ENCODE measurements around the gene RUFY2.
"Not testable (repeated sequence)": the region's sequence is repeated elsewhere in the genome, so short reads cannot be mapped to it uniquely, and the experiment has no call there.

RUFY2 gene, protein sequence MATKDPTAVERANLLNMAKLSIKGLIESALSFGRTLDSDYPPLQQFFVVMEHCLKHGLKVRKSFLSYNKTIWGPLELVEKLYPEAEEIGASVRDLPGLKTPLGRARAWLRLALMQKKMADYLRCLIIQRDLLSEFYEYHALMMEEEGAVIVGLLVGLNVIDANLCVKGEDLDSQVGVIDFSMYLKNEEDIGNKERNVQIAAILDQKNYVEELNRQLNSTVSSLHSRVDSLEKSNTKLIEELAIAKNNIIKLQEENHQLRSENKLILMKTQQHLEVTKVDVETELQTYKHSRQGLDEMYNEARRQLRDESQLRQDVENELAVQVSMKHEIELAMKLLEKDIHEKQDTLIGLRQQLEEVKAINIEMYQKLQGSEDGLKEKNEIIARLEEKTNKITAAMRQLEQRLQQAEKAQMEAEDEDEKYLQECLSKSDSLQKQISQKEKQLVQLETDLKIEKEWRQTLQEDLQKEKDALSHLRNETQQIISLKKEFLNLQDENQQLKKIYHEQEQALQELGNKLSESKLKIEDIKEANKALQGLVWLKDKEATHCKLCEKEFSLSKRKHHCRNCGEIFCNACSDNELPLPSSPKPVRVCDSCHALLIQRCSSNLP

DNA sequence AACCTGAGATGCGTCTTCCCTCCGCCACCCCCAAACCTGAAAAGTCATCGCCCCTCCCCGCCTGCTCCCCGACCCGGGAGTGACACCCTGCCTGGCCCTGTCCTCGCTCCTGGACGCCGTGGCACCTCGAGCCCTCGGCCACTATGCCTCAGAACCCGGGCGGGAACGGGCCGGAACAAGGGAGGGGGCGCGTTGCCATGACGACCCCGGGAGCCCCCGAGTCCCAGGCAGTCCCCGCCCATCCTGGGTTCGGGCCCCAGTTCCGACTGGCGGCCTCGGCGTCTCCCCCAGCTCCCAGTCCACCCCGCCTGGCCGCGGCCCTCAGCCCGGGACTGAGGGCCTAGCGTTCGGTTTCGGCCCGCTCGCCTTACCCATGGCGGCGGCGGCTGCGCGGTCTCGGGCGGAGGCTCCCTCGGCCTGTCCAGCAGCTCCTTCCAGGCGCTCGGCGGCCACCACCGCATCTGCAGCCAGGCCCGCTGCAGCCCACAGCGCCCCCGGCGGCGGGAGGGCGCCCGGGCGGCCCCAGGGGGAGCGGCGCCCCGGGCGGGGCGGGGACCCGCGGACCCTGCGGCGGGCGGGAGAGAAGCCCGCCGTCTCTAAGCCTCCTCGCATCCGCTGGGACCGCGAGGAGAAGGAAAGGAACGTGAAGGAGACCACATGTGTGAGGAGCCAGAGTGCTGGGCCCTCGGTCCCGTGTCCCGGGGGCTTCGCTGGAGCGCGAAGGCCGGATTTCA is at the start of gene RUFY2:
TSS of gene RUFY2 (minus strand) at position 463 of the 734 bp plus-strand sequence. CDS start at position 375, 88 bp downstream.
- DNase-seq (ENCODE audit: low spot score): peak; percentile 98

GRCh38 chr10:68449698-68450097 is 42.6 kb upstream of the RUFY2 start:
- DNase-seq (ENCODE audit: low spot score): not testable (repeated sequence)

GRCh38 chr10:68446179-68446578 is 39.1 kb upstream of the RUFY2 start:
- no peak for DNase-seq (ENCODE audit: low spot score)

- DNase-seq (ENCODE audit: low spot score): no peak
Measured at GRCh38 chr10:68442971-68443370, 35.9 kb upstream of the RUFY2 start.

- no peak for DNase-seq (ENCODE audit: low spot score)
Measured at GRCh38 chr10:68440898-68441297, 33.8 kb upstream of the RUFY2 start.

DNA sequence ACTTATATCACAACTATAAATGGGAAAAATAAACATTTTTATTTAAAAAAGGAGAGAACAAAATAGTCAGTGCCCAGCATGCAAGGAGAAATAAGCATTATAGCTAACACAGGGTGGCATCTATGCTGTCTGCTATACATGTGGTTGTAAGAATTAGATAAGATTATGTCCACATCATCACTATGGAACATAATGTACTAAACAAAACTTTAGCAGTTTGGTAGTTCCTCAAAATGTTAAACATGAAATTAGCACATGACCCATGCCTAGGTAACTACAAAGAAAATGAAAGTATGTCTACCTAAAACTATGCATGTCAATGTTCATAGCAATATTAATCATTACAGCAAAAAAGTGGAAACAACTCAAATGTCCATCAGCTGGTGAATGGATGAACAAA is 28.7 kb upstream of the RUFY2 start:
- no peak for DNase-seq (ENCODE audit: low spot score)

- DNase-seq (ENCODE audit: low spot score): no peak
Measured at GRCh38 chr10:68434657-68435056, 27.6 kb upstream of the RUFY2 start.

DNA sequence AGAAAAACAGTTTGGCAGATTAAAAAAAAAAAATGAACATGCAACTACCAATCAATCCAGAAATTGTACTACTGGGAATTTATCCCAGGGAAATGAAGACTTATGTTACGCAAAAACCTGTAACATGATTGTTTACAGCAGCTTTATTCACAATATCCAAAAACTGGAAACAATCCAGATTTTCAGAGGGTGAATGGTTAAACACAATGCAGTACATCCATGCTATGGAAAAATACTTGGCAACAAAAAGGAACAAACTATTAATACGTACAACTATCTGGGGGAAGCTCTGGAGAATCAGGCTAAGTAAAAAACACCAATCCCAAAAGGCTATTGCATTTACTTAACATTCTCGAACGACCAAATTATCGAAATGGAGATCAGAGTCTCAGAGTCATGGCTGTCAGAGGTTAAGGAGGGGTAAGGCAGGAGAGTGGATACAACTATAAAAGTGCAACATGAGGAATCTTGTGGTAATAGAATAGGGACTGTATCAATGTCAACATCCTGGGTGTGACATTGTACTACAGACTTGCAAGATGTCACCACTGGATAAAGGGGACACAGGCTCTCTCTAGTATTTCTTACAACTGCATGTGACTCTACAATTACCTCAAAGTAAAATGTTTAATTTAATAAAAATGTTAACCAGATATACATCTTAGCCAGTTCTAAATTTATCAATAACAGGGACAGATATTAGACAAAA is 21.5 kb upstream of the RUFY2 start:
- DNase-seq (ENCODE audit: low spot score): no peak

DNA sequence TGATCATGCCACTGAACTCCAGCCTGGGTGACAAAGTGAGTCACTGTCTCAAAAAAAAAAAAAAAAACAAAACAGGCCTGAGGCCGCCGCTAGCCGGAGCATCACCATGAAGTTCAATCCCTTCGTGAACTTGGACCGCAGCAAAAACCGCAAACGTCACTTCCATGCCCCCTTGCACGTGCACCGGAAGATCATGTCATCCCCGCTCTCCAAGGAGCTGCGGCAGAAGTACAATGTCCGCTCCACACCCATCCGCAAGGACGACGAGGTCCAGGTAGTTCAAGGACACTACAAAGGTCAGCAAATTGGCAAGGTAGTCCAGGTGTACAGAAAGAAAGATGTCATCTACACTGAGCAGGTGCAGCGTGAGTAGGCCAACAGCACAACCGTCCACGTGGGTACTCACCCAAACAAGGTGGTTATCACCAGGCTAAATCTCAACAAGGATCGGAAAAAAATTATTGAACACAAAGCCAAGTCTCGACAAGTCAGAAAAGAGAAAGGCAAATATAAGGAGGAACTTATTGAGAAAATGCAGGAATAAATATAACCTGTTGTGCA is 17.5 kb upstream of the RUFY2 start:
- DNase-seq (ENCODE audit: low spot score): no peak

DNA sequence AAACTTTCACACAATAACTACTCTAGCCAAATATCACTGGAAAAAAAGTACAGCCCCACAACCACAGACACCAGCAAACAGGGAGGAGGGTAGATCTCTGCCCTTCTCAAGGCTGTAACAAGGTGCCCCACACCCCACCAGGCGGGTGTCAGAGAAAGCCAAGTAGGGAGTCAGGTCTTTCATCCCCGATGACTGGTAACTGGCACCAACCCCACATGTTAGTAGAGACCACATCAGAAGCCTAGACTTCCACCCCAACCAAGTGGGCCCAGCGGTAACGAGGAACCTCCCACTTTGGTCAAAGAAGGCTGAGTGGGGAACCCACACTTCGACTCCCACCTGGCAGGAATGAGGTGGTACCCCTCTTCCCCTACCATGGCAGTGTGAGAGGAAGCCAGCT is 16.4 kb upstream of the RUFY2 start:
- no peak for DNase-seq (ENCODE audit: low spot score)

DNA sequence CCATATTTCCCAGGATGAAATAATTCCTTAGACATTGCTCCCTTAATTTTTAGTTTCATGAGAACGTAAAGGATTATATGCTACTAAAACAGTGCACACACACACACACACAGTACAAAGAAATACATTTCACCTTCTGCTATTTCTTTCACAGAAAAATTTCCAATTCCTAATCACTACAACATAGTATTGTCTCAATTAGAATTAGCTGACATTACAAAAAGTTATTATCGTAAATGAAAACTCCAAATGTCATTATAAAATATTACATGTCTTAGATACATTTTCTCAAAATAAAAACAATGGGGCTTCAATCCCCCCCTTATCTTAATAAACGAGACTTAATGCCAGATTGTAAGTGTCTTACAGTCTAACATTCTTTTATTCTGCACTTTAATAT is 12.3 kb upstream of the RUFY2 start:
- no peak for DNase-seq (ENCODE audit: low spot score)

- DNase-seq (ENCODE audit: low spot score): no peak
Measured at GRCh38 chr10:68408898-68409518, 1.9 kb upstream of the RUFY2 start.

DNA sequence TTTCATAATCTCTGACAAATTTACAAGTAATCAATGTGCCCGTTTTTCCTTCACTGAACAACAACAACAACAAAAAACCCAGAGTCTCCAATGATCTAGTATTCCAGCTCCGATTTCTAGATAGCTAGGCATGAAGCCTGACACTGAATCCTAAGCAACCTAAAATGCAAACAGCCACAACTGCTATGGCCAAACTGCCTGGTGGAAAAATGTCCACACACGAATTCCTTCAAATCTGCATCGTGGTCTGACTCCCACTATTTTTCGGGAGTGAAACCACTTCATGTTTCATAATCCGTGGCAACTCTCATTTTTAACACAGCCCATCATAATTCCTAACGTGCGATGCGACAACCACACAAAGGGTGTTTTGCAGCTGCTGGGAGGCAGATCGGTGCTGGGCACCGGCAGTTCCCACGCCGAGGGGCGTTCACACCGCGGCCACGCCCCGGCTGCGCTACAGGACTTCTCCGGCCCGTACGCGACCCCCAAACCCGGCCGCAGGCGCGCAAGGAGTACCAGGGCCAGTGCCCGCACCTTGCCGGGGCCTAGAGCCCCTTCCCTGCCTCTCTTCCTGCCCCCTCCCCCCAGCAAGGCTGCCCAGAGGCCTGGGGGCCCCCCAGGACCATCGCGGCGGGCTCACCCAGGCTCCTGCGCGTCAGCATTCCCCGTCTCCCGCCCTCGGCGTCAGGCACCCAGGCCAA is 814 bp downstream of the RUFY2 start:
- DNase-seq (ENCODE audit: low spot score): peak; percentile 86

DNA sequence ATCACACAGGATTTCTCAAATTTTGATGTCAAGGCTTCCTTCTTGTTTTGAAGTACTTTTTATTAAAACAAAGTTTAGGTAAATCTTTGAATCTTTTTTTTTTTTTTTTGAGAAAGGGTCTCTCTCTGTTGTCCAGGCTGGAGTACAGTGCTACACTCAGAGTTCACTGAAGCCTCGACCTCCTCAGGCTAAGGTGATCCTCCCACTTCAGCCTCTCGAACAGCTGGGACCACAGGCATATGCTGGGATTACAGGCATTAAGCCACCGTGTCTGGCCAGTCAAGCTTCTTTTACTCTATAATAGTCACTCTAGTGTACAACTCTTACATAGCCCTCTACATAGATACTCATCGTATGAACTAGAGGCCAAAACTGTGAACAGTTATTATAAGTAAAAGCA is 3.4 kb downstream of the RUFY2 start:
- DNase-seq (ENCODE audit: low spot score): no peak

DNA sequence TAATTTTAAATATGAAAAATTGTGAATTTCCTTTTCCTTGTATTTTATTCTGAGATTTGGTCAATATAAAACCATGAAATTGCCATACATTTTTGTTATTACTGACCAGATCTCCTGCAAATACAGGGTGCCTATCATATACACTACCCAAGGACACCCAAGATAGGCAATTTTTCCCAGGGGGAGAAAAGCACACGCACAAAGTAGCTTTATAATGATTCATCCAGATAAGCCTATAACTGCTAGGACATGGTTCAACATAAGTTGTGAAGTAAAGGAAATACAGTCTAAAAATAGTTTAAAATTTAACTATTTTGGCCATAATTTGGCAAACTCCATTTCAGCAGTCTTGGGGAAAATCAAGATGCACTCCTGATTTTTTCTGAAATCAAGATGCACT is 4.8 kb downstream of the RUFY2 start:
- DNase-seq (ENCODE audit: low spot score): no peak

DNA sequence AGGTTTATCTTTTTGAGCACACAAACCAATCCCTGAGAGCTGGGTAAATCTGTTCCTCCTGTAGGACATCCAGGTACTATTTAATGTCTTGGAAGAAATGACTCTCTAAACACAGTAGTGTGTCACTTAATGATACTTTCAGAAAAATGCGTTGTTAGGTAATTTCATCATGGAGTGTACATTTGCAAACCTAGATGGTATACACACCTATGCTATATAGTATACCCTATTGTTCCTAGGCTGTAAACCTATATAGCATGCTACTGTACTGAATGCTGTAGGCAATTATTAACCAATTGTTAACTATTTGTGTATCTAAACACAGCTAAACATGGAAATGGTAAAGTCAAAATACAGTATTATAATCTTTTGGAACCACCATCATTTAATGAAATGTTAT is 10.1 kb downstream of the RUFY2 start:
- no peak for DNase-seq (ENCODE audit: low spot score)

- no peak for DNase-seq (ENCODE audit: low spot score)
Measured at GRCh38 chr10:68385740-68386139, 21.3 kb downstream of the RUFY2 start.

DNA sequence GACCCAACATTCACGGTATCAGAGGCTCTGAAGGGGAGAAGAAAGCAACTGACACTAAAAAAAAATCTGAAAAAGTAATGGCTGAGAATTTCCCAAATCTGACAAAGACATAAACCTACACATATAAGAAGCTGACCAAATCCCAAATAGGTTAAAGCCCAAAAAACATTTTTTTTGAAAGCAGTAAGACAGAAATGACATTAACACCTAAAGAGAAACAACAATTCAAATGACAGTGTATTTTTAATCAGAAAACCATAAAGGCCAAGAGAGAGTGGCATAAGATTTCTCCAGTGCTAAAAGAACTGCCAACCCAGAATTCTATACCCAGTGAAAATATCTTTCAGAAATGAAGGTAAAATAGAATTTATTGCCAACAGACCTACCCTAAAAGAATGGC is 35.5 kb downstream of the RUFY2 start:
- DNase-seq (ENCODE audit: low spot score): no peak

GRCh38 chr10:68367121-68367520 is 40.0 kb downstream of the RUFY2 start:
- no peak for DNase-seq (ENCODE audit: low spot score)

DNA sequence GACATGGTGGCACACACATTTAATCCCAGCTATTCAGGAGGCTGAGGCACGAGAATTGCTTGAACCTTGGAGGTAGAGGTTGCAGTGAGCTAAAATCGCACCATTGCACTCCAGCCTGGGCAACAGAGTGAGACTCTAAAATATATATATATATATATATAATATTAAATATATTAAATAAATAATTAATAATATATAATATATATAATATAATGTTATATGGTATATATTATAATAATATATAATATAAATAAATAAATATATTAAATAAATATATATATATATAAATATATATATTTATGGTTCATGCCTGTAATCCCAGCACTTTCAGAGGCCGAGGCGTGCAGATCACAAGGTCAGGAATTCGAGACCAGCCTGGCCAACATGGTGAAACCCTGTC is 40.5 kb downstream of the RUFY2 start:
- no peak for DNase-seq (ENCODE audit: low spot score)

DNA sequence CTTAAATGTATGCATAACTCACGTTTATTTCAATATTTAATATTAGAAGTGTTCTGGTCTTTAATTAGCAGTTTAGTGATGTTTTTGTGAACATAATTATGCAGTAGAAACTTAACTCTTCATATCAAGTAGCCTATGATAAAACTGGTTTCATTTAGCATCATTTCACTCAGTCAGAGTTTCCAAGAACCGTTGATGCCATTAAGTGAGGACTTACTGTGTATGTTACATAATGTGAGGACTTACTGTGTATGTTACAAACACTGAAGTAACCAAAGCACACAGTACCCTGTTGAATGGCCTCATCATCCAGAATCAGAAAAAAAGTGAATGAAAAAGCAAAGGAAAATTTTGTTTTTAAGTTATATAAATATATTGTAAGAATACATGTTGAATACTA is 41.5 kb downstream of the RUFY2 start:
- DNase-seq (ENCODE audit: low spot score): no peak

All from GM03348 (cell line).